Mesodermal cell (in vitro differentiated cells): ENCODE measurements around the gene MKNK2.
A peak's percentile ranks its signal among the peaks of the same experiment; 100 is the strongest.

Experiments
- H3K27ac ChIP-seq: 2 replicates; pipeline ENCODE4 v1.7.0; 2013; ENCODE audit warnings: mild to moderate bottlenecking, low read depth, low read length, moderate library complexity; ENCODE audit not compliant: severe bottlenecking
- H3K36me3 ChIP-seq: 2 replicates; pipeline ENCODE4 v1.7.1; 2013; ENCODE audit warnings: mild to moderate bottlenecking, low read length, moderate library complexity; ENCODE audit not compliant: control insufficient read depth, insufficient read depth
- H3K4me1 ChIP-seq: one replicate; pipeline ENCODE4 v1.7.1; 2013; ENCODE audit warnings: mild to moderate bottlenecking, low read length; ENCODE audit not compliant: insufficient read depth, control insufficient read depth, poor library complexity, severe bottlenecking
- H3K4me3 ChIP-seq: 2 replicates; pipeline ENCODE4 v1.7.0; 2013; ENCODE audit warnings: low read length, control low read depth, mild to moderate bottlenecking; ENCODE audit not compliant: insufficient read depth, poor library complexity, severe bottlenecking; ENCODE audit errors: extremely low read depth
- H3K9me3 ChIP-seq: 2 replicates; pipeline ENCODE4 v1.7.1; 2013; ENCODE audit warnings: mild to moderate bottlenecking, low read length, moderate library complexity; ENCODE audit not compliant: control insufficient read depth
- WGBS, 2 experiments: methylation state at CpG; one replicate each; pipeline ENCODE4 v1.1.5; 2013; ENCODE audit warnings: missing lambda C conversion rate in 2 of 2; ENCODE audit not compliant: insufficient coverage in 2 of 2; 5-methylcytosine and 5-hydroxymethylcytosine counted together

MKNK2 gene

GRCh38 chr19:2054763-2055162, 3.7 kb upstream of the MKNK2 start:
- H3K4me1 ChIP-seq: peaks cover 36% of the 10 kb centered on the region
- WGBS, 2 experiments: 87 to 88% methylated on average over 6 of the region's 8 CpGs

GRCh38 chr19:2053601-2054389, 2.8 kb upstream of the MKNK2 start:
- Histone ChIP-seq H3K4me1 (peaks cover 26% of the 10 kb centered on the region), H3K27ac (no peak overlapping the region), H3K36me3 (peaks cover 5% of the 10 kb centered on the region), H3K4me3 (no peak overlapping the region), H3K9me3 (no peaks in the 10 kb centered on the region)
- 91 to 96% methylated on average over 24 of the region's 24 CpGs for WGBS, 2 experiments

More at GRCh38 chr19:2054763-2055162, 3.7 kb upstream of the MKNK2 start:
- Histone ChIP-seq H3K9me3 (no peaks in the 10 kb centered on the region), H3K27ac (no peak overlapping the region), H3K4me3 (no peak overlapping the region), H3K36me3 (no peaks in the 10 kb centered on the region)

GRCh38 chr19:2051773-2052704, 995 bp upstream of the MKNK2 start:
- no peaks in the 10 kb centered on the region for H3K9me3 ChIP-seq
- peak overlapping the region; percentile 18 for H3K27ac ChIP-seq
- peaks cover 21% of the 10 kb centered on the region for H3K36me3 ChIP-seq
- 86% methylated on average over 13 to 15 of the region's 18 CpGs for WGBS, 2 experiments
- H3K4me1 ChIP-seq: peaks cover 28% of the 10 kb centered on the region
- H3K4me3 ChIP-seq: no peak overlapping the region

GRCh38 chr19:2050349-2050990, 574 bp downstream of the MKNK2 start:
- WGBS, 2 experiments: 0% methylated on average over 13 to 40 of the region's 49 CpGs
- no peaks in the 10 kb centered on the region for H3K9me3 ChIP-seq
- H3K4me1 ChIP-seq: peaks cover 24% of the 10 kb centered on the region
- H3K36me3 ChIP-seq: peaks cover 36% of the 10 kb centered on the region
- H3K4me3 ChIP-seq: peak overlapping the region; percentile 89
- no peak overlapping the region for H3K27ac ChIP-seq

- WGBS, 2 experiments: 14 to 15% methylated on average over 9 of the region's 16 CpGs
These were observed 1.2 kb downstream of the MKNK2 start for GRCh38 chr19:2049741-2050348.

GRCh38 chr19:2048959-2049740, 1.9 kb downstream of the MKNK2 start:
- no peak overlapping the region for H3K27ac ChIP-seq
- peak overlapping the region; percentile 89 for H3K4me3 ChIP-seq
- no peaks in the 10 kb centered on the region for H3K9me3 ChIP-seq
- peaks cover 25% of the 10 kb centered on the region for H3K4me1 ChIP-seq
- H3K36me3 ChIP-seq: peaks cover 36% of the 10 kb centered on the region
- WGBS, 2 experiments: 88 to 92% methylated on average over 12 to 27 of the region's 27 CpGs

More at GRCh38 chr19:2049741-2050348, 1.2 kb downstream of the MKNK2 start:
- Histone ChIP-seq H3K27ac (no peak overlapping the region), H3K4me3 (peak overlapping the region; percentile 89), H3K36me3 (peaks cover 36% of the 10 kb centered on the region), H3K9me3 (no peaks in the 10 kb centered on the region), H3K4me1 (peaks cover 25% of the 10 kb centered on the region)

GRCh38 chr19:2048104-2048958, 2.7 kb downstream of the MKNK2 start:
- no peak overlapping the region for H3K4me3 ChIP-seq
- peaks cover 25% of the 10 kb centered on the region for H3K4me1 ChIP-seq
- 96 to 97% methylated on average over 14 of the region's 17 CpGs for WGBS, 2 experiments
- H3K9me3 ChIP-seq: no peaks in the 10 kb centered on the region
- H3K27ac ChIP-seq: no peak overlapping the region
- H3K36me3 ChIP-seq: peaks cover 36% of the 10 kb centered on the region

GRCh38 chr19:2047449-2048103, 3.5 kb downstream of the MKNK2 start:
- Histone ChIP-seq H3K27ac (no peak overlapping the region), H3K9me3 (no peaks in the 10 kb centered on the region), H3K4me3 (no peak overlapping the region), H3K36me3 (peaks cover 41% of the 10 kb centered on the region), H3K4me1 (peaks cover 28% of the 10 kb centered on the region)
- WGBS, 2 experiments: 92 to 95% methylated on average over 16 to 21 of the region's 22 CpGs

- peaks cover 44% of the 10 kb centered on the region for H3K36me3 ChIP-seq
- 90 to 94% methylated on average over 4 to 6 of the region's 6 CpGs for WGBS, 2 experiments
These were observed 4.0 kb downstream of the MKNK2 start for GRCh38 chr19:2047076-2047448.

More at GRCh38 chr19:2047076-2047448, 4.0 kb downstream of the MKNK2 start:
- no peak overlapping the region for H3K27ac ChIP-seq
- no peak overlapping the region for H3K4me3 ChIP-seq
- peaks cover 32% of the 10 kb centered on the region for H3K4me1 ChIP-seq
- no peaks in the 10 kb centered on the region for H3K9me3 ChIP-seq
